Hematopoietic multipotent progenitor cell treated with erythropoietin and hydrocortisone succinate and interleukin-3 and kit ligand, for 8 days (in vitro differentiated cells): ENCODE results near the gene NNT.
"Not testable (repeated sequence)": the region's sequence is repeated elsewhere in the genome, so short reads cannot be mapped to it uniquely, and the experiment has no call there.

Experiments used
- DNase-seq: peaks from one replicate; pipeline ENCODE4 v3.0.0-alpha.2; 2015

The NNT gene

GRCh38 chr5:43631182-43631910 is 28.4 kb downstream of the NNT start:
- DNase-seq = peak; percentile 86

- DNase-seq = no peak
These were observed 31.6 kb downstream of the NNT start for GRCh38 chr5:43634621-43635020.

- no peak for DNase-seq
These were observed 32.4 kb downstream of the NNT start for GRCh38 chr5:43635374-43635773.

DNA sequence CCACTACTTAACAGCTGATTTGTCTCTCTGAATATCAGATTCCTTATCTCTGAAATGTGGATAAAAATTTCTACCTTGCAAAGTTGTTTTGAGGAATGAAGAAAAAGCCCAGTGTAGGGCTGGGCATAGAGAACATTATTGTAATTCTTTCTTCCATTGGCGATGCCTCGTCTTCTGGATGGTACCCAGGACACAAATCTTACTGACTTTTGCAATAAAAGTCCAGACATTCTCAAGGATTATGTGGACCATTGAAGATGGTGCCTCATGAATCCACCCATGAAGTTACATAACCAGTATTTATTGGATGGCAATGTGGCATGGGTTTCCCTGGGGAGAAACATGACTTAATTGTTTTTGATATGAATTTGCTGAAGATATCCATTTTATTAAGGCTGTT is 33.1 kb downstream of the NNT start:
- DNase-seq = no peak

- DNase-seq = no peak
These were observed 34.4 kb downstream of the NNT start for GRCh38 chr5:43637416-43637815.

GRCh38 chr5:43638107-43638506 is 35.1 kb downstream of the NNT start:
- DNase-seq = no peak

- no peak for DNase-seq
These were observed 35.6 kb downstream of the NNT start for GRCh38 chr5:43638546-43638945.

DNA sequence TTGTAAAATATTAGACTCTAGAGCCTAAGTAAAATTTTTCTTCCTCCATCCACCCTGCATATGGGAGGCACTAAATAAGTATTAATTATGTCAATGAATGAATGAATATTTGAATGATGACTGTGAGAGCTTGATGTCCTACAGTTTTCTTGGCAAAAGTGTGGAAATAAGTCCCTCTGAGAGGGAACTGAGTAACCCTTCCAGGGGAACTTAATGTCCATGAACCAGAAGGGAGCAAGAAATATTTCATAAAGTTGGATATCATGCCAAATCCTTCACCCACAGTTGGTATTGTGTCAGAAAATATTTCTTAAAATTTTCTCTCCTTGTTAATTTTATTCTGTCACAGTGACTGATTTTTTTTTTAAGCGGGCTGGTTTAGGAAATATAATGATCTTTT is 36.6 kb downstream of the NNT start:
- no peak for DNase-seq

DNA sequence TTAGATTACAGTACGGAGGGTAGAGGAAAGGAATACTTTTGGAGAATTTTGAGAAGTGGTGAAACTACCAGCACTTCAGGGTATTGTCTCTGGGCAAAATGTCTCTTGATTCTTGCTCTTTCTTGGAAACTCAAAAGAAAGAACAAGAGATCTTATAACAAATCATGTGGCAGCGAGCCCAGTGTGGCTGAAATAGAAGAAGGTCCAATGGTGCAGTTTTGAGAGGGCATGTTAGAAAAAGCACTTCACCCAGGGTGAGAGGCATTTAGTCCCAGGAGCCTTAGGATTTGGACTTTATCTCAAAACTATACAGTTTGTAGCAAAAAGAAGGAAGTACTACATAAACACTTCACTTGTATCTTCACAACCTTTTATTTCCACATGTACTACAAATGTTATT is 39.4 kb downstream of the NNT start:
- DNase-seq = peak; percentile 10

GRCh38 chr5:43643327-43643726 is 40.3 kb downstream of the NNT start:
- DNase-seq = no peak

- DNase-seq = no peak
These were observed 40.8 kb downstream of the NNT start for GRCh38 chr5:43643750-43644149.

DNA sequence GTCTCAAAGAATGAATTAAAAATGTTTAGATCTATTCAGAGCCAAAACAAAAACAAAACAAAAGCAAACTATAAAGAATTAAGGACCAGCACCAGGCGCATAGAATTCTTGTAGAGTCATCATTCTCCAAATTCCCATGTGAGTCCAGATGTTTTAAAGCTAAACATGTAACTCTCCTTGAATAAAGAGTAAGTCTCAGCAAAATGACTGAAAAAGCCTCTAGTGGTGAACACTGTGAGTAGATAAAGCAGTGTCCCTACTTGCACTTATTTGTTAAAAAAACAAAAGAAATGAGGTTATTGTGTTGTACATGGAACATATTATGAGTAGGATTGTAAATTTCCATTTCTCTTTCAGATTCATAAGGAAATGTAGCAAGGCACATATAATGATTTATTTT is 44.0 kb downstream of the NNT start:
- peak; percentile 11 for DNase-seq

DNA sequence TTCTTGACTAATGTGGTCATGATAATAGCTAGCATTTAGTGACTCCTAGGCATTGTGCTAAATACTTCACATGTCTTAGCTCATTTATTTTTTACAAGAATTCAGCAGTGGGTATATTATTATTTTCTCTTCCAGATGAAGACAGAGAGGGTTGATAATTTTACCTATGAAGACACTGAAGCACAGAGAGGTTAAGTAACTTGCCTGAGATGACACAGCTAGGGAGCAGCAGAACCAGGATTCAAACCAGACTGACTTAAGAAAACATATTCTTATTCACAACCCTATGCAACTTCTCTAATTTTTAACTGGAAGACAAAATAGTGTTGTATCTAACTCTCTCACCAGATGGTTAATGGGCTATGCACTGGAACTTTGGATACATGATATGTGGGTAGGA is 44.8 kb downstream of the NNT start:
- DNase-seq = no peak

DNA sequence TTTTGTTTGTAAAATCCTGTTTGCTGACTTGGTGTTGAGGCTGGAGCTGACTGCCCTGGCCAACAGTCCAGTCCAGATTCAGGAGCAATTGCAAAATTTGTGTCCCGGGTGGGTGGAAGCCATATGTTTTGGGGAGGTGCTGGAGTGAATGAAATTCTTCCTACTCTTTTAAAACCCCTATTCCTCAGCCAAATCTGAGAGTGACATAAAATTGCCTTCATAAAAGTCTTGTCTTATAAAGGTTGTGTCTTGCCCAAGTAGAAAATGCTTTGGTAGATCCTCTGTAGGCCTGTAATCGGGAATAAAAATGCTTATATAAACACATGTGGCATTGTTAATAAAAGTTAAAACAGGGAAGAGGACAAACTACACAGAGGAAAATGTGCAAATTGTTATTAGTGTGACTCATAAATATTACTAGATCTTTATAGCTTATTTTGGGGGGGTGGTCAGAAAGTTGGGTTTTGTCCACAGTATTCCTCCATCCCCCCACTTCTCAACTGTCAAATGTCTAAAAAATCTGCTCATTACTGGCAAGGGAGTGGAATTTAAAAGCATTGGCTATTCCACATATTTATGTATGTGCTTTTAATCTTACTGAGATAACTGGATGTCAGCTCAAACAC is 45.6 kb downstream of the NNT start:
- no peak for DNase-seq

DNA sequence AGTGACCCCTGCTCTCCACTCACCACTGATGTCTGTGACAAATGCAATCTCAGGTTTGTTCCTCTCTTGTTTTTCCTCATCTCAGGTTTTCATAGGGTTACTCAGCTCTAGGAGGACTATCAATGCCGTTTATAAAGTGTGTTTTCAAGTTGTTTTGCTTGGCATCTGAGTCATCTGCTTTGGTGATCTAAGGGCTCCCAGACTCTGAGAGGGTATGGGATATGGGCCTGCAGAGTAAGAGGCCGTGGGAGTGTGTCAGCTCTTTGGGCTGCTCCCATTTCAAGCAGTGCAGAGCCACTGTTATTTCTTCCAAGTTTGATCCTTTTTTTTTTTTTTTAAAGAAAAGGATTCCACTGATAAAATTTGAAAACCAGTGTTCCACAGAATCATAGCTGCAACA is 46.3 kb downstream of the NNT start:
- DNase-seq = no peak

- DNase-seq = no peak
These were observed 49.7 kb downstream of the NNT start for GRCh38 chr5:43652537-43653302.

DNA sequence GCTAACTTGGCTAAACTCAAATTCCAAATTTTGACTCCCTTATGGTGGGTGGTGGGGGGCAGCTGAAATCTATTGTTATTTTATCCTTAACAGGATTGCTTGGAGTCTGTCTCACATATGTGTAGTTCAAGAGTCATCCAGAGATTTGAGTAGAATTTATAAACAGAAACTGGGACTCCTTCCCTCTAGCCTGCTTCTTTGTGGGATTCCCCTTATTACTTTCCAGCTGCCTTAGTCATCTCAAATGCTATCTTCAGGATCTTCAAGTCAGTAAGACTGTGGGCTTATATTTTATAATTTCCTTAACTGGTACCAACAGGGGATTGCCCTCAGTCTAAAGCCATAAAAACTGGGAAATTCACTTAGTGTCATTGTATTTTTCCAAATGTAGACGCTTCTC is 55.5 kb downstream of the NNT start:
- DNase-seq = no peak

DNA sequence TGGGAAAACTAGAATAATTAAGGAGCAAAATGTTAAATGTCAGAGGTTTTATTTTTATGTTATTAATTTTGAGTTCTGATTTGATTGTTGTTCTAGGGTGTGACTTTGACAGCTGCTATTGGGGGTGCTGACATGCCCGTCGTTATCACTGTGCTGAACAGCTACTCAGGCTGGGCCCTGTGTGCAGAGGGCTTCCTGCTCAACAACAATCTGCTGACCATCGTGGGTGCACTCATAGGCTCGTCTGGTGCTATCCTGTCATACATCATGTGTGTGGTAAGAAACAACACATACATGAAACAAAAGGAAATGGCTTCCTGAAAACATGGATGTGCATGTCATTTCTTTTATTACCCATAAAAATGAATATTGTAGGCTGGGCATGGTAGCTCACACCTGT is 56.1 kb downstream of the NNT start:
- no peak for DNase-seq

GRCh38 chr5:43661102-43661501 is 58.1 kb downstream of the NNT start:
- peak; percentile 63 for DNase-seq

DNA sequence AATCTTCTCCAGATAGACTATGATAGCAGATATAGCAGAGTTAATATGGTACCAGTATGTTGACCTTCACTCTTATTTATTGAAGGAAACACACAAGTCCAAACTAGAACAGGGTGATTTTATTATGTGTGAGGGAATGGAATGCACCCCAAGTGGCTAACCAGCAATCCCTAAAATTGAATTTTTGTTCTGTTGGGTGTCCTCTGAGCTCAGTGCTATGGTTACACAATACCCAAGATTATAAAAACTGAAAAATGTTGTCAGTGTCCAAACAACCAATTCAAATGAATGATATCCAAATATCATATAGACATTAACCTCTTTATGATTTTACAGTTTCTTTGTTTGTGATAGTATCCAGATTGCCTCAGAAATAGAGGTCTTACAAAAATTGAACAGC is 60.9 kb downstream of the NNT start:
- DNase-seq = no peak

DNA sequence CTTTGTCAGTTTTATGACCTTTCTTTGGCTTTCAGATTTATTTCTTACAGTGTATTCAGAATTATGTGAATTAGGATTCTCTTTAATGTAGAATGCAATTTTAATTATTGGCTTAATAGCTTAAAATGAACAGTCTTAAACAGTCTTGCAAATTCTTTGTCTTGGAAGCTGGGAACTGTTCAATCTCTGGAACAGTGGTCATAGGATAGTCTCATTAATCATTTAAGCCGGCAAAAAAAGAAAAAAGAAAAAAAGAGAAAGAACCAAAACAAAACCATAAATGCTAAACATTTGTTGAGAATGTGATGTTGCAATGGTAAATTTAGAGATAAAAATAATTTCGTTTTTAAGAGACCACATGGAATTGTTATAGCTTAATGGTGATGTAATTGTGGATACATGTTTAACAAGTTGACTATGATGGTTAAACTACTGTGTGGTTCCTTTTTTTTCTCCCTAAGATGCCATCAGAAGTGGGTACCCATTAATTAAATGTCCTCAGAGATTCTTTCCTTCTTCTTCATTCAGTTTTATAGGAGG is 61.6 kb downstream of the NNT start:
- DNase-seq = no peak

- DNase-seq = not testable (repeated sequence)
These were observed 62.8 kb downstream of the NNT start for GRCh38 chr5:43665749-43666148.

DNA sequence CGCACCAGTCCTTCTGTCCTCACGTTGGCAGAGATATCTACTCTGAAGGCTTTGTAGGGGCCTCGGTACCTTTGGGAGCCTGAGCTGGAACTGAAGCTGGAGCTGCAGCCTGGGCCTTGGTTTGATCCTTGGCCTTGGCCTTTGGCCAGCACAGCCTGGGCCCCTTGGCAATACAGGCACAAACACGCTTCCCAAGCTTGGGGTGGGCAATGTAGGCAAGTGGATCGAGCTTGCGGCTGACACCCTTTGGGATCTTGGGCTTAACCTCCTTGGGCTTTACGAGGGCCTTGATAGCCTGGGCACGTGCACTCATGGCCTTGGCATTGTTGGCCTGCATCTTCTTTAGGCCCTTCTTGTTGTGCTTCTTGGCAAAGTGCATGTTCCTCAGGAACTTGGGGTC is 63.7 kb downstream of the NNT start:
- not testable (repeated sequence) for DNase-seq

- DNase-seq = not testable (repeated sequence)
These were observed 64.4 kb downstream of the NNT start for GRCh38 chr5:43667379-43667778.
